HepG2 (cell line): ENCODE results near the gene ST6GALNAC3. TPM values are rescaled to one million over a fixed set of nuclear protein-coding genes. Genes with fewer than 3 reads are reported as not detected.

ENCODE experiments used
- ATAC-seq: fragments of 200-7000 bp; cut with Tn5 transposase; 3 replicates; pipeline ENCODE4 v1.9.1; 2020; ENCODE audit warnings: mild to moderate bottlenecking, moderate library complexity
- BruUV-seq: library from RNA; stranded (reverse); fragments of 400-500 nt; replicated peaks from 2 replicates; lab custom pipeline; 2021; lab: Mats Ljungman, UMichigan
- CTCF ChIA-PET: fragments of 300-600 bp; formaldehyde crosslinking; extraction: SDS; loops from one replicate; lab custom pipeline; 2021; ENCODE audit warnings: low total read pairs, inconsistent platforms, low intra/inter-chr PET ratio; lab: Yijun Ruan, JAX
- POLR2A ChIA-PET: fragments of 350-600 bp; sonication (Branson Sonifier 250); formaldehyde crosslinking; loops from one replicate; lab custom pipeline; 2020; ENCODE audit warnings: antibody characterized with exemption, inconsistent platforms; lab: Yijun Ruan, JAX
- DNase-seq: peaks from one replicate; pipeline ENCODE4 v3.0.0-alpha.2; 2015; ENCODE audit warnings: low spot score
- FAIRE-seq: peaks from 3 replicates; lab custom pipeline; 2011; peaks lifted over from hg19 to GRCh38; lab: Jason Lieb, UNC
- H2AFZ ChIP-seq: one replicate; pipeline ENCODE4 v1.6.1; 2011; ENCODE audit warnings: low read length, inconsistent platforms
- H3K27ac ChIP-seq: fragments of 300-600 bp; 3 replicates; pipeline ENCODE4 v1.8.0; 2011; ENCODE audit warnings: mixed run types, mild to moderate bottlenecking, mixed read lengths, low read length, inconsistent platforms; ENCODE audit not compliant: insufficient read depth; ENCODE audit errors: extremely low read length
- H3K27me3 ChIP-seq, 2 experiments: fragments of 200-600 bp in 1 of 2; 2 replicates in 1 of 2; 3 replicates in 1 of 2; pipeline versions ENCODE4 v1.6.0 to v1.8.0; 2011; ENCODE audit warnings: low read length in 2 of 2, mild to moderate bottlenecking in 2 of 2, moderate library complexity in 2 of 2, inconsistent platforms in 1 of 2; ENCODE audit not compliant: insufficient read depth in 2 of 2, control insufficient read depth in 1 of 2
- H3K36me3 ChIP-seq, 2 experiments: fragments of 200-600 bp in 1 of 2; replicated peaks in 1 of 2; 2 replicates in 1 of 2; 3 replicates in 1 of 2; pipeline versions ENCODE4 v1.5.1 to v1.8.0; 2011; ENCODE audit warnings: low read length in 2 of 2, inconsistent platforms in 1 of 2; ENCODE audit not compliant: insufficient read depth in 2 of 2, control insufficient read depth in 1 of 2
- H3K4me1 ChIP-seq: 2 replicates; pipeline ENCODE4 v1.5.1; 2012; ENCODE audit warnings: low read length, inconsistent platforms; ENCODE audit not compliant: insufficient read depth
- H3K4me2 ChIP-seq: 2 replicates; pipeline ENCODE4 v1.6.0; 2011; ENCODE audit warnings: low read depth, low read length, inconsistent platforms
- H3K4me3 ChIP-seq, 3 experiments: fragments of 200-600 bp in 1 of 3; sonication (generic), shearing (Covaris generic) in 1 of 3; replicated peaks in 1 of 3; 2 replicates each; pipeline ENCODE4 v1.5.1; 2011 to 2016; ENCODE audit warnings: low read length in 3 of 3, inconsistent platforms in 2 of 3, low read depth in 2 of 3, mild to moderate bottlenecking in 2 of 3, control low read depth in 1 of 3, mixed read lengths in 1 of 3; ENCODE audit not compliant: insufficient read depth in 1 of 3
- H3K79me2 ChIP-seq: one replicate; pipeline ENCODE4 v1.6.1; 2011; ENCODE audit warnings: low read length, inconsistent platforms; ENCODE audit not compliant: insufficient read depth
- H3K9ac ChIP-seq: 2 replicates; pipeline ENCODE4 v1.6.0; 2011; ENCODE audit warnings: mild to moderate bottlenecking, low read depth, low read length, inconsistent platforms; ENCODE audit not compliant: insufficient read depth
- H3K9me3 ChIP-seq: 2 replicates; pipeline ENCODE4 v1.5.1; 2012; ENCODE audit warnings: mild to moderate bottlenecking, low read length
- H4K20me1 ChIP-seq: 2 replicates; pipeline ENCODE4 v1.6.0; 2011; ENCODE audit warnings: inconsistent platforms, mild to moderate bottlenecking, low read length, moderate library complexity; ENCODE audit not compliant: insufficient read depth
- GTF2F1 ChIP-seq: fragments of 150-350 bp; IDR thresholded peaks from 2 replicates; pipeline ENCODE4 v1.6.1; 2014; ENCODE audit warnings: low read length
- GZF1 ChIP-seq: sonication (generic); formaldehyde crosslinking; IDR thresholded peaks from 2 replicates; pipeline ENCODE4 v1.5.1; 2020; ENCODE audit warnings: mild to moderate bottlenecking, missing genetic modification reagents
- HMGXB4 ChIP-seq, 2 experiments: sonication (generic) in 1 of 2; formaldehyde crosslinking in 1 of 2; IDR thresholded peaks; 2 replicates each; pipeline versions ENCODE4 v1.4.0 to v1.6.1; 2018 to 2020; ENCODE audit warnings: missing genetic modification reagents in 2 of 2, borderline replicate concordance in 1 of 2, low read depth in 1 of 2, mild to moderate bottlenecking in 1 of 2, missing biosample characterization in 1 of 2
- NCOA2 ChIP-seq: sonication (generic); formaldehyde crosslinking; IDR thresholded peaks from 2 replicates; pipeline ENCODE4 v1.8.0; 2022; ENCODE audit warnings: inconsistent platforms
- SMAD3 ChIP-seq: sonication (generic); formaldehyde crosslinking; IDR thresholded peaks from 2 replicates; pipeline ENCODE4 v1.4.0; 2020; ENCODE audit warnings: missing genetic modification reagents
- TFAP4 ChIP-seq: sonication (generic); IDR thresholded peaks from 2 replicates; pipeline ENCODE4 v1.6.1; 2016; ENCODE audit warnings: low read depth, borderline replicate concordance
- ZFP36 ChIP-seq: fragments of 150-350 bp; IDR thresholded peaks from 2 replicates; pipeline ENCODE4 v1.6.1; 2018; ENCODE audit warnings: borderline replicate concordance, low read length, low read depth; ENCODE audit not compliant: partially characterized antibody
- ZFP36L1 ChIP-seq: sonication (generic); formaldehyde crosslinking; IDR thresholded peaks from 2 replicates; pipeline ENCODE4 v1.8.0; 2022; ENCODE audit warnings: mild to moderate bottlenecking, missing genetic modification reagents, moderate library complexity
- ZFP91 ChIP-seq: sonication (generic); formaldehyde crosslinking; IDR thresholded peaks from 2 replicates; pipeline ENCODE4 v1.9.0; 2022; ENCODE audit warnings: missing genetic modification reagents, mild to moderate bottlenecking, borderline replicate concordance
- ZNF318 ChIP-seq: sonication (generic); formaldehyde crosslinking; IDR thresholded peaks from 2 replicates; pipeline ENCODE4 v1.4.0; 2020; ENCODE audit warnings: mild to moderate bottlenecking, missing genetic modification reagents
- ZNF644 ChIP-seq: IDR thresholded peaks from 2 replicates; pipeline ENCODE4 v1.6.1; 2016; ENCODE audit warnings: low read depth
- WGBS: methylation state at CpG from one replicate; pipeline ENCODE4 v1.1.6; 2017; ENCODE audit warnings: low lambda C conversion rate; 5-methylcytosine and 5-hydroxymethylcytosine counted together
- in situ Hi-C: cut with HindIII; loops from 2 replicates; pipeline ENCODE4 v1.10.0; 2017; ENCODE audit warnings: low pct_unique_long_range_greater_than_20kb; ENCODE audit not compliant: extremely low pct_ligation_motif_present
- intact Hi-C: fragments of 100-400 bp; cut with micrococcal nuclease; formaldehyde crosslinking; loops from one replicate; pipeline ENCODE4 v1.10.0; 2022; ENCODE audit not compliant: unreplicated experiment
- polyA plus RNA-seq, 8 experiments: library from polyadenylated mRNA; depleted of rRNA in 3 of 8; stranded (reverse) in 7 of 8; unstranded in 1 of 8; fragments of >200 nt; fragmentation: Illumina TruSeq in 4 of 8; extraction: Trizol in 4 of 8; gene quantifications; 2 replicates each; pipeline versions ENCODE4 v1.2.1 to v1.2.3, GENCODE V29; 2011 to 2016; ENCODE audit warnings: low read depth in 4 of 8, missing spikeins in 1 of 8, mixed read lengths in 1 of 8; ENCODE audit not compliant: insufficient read depth in 1 of 8
- total RNA-seq, 5 experiments: library from RNA; depleted of rRNA; stranded (reverse); fragments of >200 nt; fragmentation: Illumina TruSeq; extraction: Trizol; gene quantifications; 2 replicates each; pipeline ENCODE4 v1.2.3, GENCODE V29; 2016; ENCODE audit warnings: low read depth in 1 of 5

Gene ST6GALNAC3
- total and polyA plus RNA-seq, 2 of the 13 experiments (the other 11 are each of a cell fraction or from before 2014, with no cell fraction given): not detected

GRCh38 chr1:76125473-76126219, 51.1 kb downstream of the ST6GALNAC3 start:
- Histone ChIP-seq H3K36me3 (no peaks in the 10 kb centered on the region), H3K4me1 (no peaks in the 10 kb centered on the region), H3K4me2 (no peak overlapping the region), H4K20me1 (no peaks in the 10 kb centered on the region), H3K9me3 (no peaks in the 10 kb centered on the region), H2AFZ (no peak overlapping the region), H3K9ac (no peak overlapping the region), H3K4me3 (no peak overlapping the region), H3K79me2 (no peaks in the 10 kb centered on the region), H3K27me3 (no peaks in the 10 kb centered on the region), H3K27ac (no peak overlapping the region)
- POLR2A ChIA-PET: no interaction called here
- FAIRE-seq (no peak), DNase-seq (no peak), ATAC-seq (no peak)
- BruUV-seq: no TSS peak
- 24% methylated on average over 3 of the region's 3 CpGs for WGBS
- intact Hi-C loops (no loop called here), in situ Hi-C loops (no loop called here)
- CTCF ChIA-PET: no interaction called here
- TF ChIP-seq ZFP91 (CRISPR knock-in tag) (no peak), GZF1 (CRISPR knock-in tag) (no peak), GTF2F1 (no peak), HMGXB4 (CRISPR knock-in tag; IDR thresholded peaks at IDR 0.05; ENCODE audit: borderline replicate concordance in 1 of 2, low read depth in 1 of 2) (no peak), SMAD3 (CRISPR knock-in tag) (no peak), TFAP4 (no peak), ZNF318 (no peak), ZNF644 (CRISPR knock-in tag) (no peak), ZFP36 (no peak), NCOA2 (CRISPR knock-in tag) (no peak), ZFP36L1 (CRISPR knock-in tag) (no peak)
